Large intestine (tissue), 12 donors: ENCODE measurements around the gene ZRANB1. TPM values are rescaled to one million over a fixed set of nuclear protein-coding genes. Genes with fewer than 3 reads are reported as not detected.

Source experiments
- DNase-seq, 2 donors: peaks; one replicate each; pipeline versions ENCODE4 v3.0.0 to v3.0.0-alpha.2; 2013
- H3K27ac ChIP-seq: one replicate; pipeline ENCODE4 v1.5.1; 2013; ENCODE audit warnings: low read length
- H3K27me3 ChIP-seq: 2 replicates; pipeline ENCODE4 v1.6.1; 2013; ENCODE audit warnings: low read length; ENCODE audit not compliant: control insufficient read depth, insufficient read depth
- H3K36me3 ChIP-seq: 2 replicates; pipeline ENCODE4 v1.6.1; 2013; ENCODE audit warnings: low read length; ENCODE audit not compliant: control insufficient read depth, insufficient read depth
- H3K4me1 ChIP-seq: one replicate; pipeline ENCODE4 v1.6.1; 2013; ENCODE audit warnings: low read length; ENCODE audit not compliant: control insufficient read depth, insufficient read depth
- H3K4me3 ChIP-seq: one replicate; pipeline ENCODE4 v1.5.1; 2013; ENCODE audit warnings: low read length
- H3K9me3 ChIP-seq: one replicate; pipeline ENCODE4 v1.6.1; 2013; ENCODE audit warnings: mild to moderate bottlenecking, low read depth, low read length, moderate library complexity; ENCODE audit not compliant: control insufficient read depth
- WGBS: methylation state at CpG from one replicate; pipeline ENCODE4 v1.1.5; 2013; ENCODE audit warnings: low lambda C conversion rate; ENCODE audit not compliant: insufficient coverage; 5-methylcytosine and 5-hydroxymethylcytosine counted together
- long read RNA-seq, 11 donors: transcript quantifications; one replicate each; lab custom pipeline, GENCODE V29; 2026
- polyA plus RNA-seq: library from polyadenylated mRNA; unstranded; fragments of 120-200 nt; gene quantifications from one replicate; pipeline ENCODE4 v1.2.1, GENCODE V29; 2013

ZRANB1 gene
- polyA plus RNA-seq: 17.4 TPM
- long read RNA-seq, donor 1, full-length matches to known transcripts: 2 of 2 reads
- long read RNA-seq, donor 1, partial matches to known transcripts: 0 of 2 reads
- long read RNA-seq, donor 1, other reads (novel, unspliced or antisense): 0 of 2 reads
- long read RNA-seq, donor 2, full-length matches to known transcripts: 9 of 52 reads
- long read RNA-seq, donor 2, partial matches to known transcripts: 28 of 52 reads
- long read RNA-seq, donor 2, other reads (novel, unspliced or antisense): 15 of 52 reads
- long read RNA-seq, donor 3: 0 reads
- long read RNA-seq, donor 4: 0 reads
- long read RNA-seq, donor 5, full-length matches to known transcripts: 1 of 1 reads
- long read RNA-seq, donor 5, partial matches to known transcripts: 0 of 1 reads
- long read RNA-seq, donor 5, other reads (novel, unspliced or antisense): 0 of 1 reads
- long read RNA-seq, donor 6, full-length matches to known transcripts: 3 of 47 reads
- long read RNA-seq, donor 6, partial matches to known transcripts: 44 of 47 reads
- long read RNA-seq, donor 6, other reads (novel, unspliced or antisense): 0 of 47 reads
- long read RNA-seq, donor 7, partial matches to known transcripts: 10 of 10 reads
- long read RNA-seq, donor 7, other reads (novel, unspliced or antisense): 0 of 10 reads
- long read RNA-seq, donor 8, full-length matches to known transcripts: 3 of 8 reads
- long read RNA-seq, donor 8, partial matches to known transcripts: 5 of 8 reads
- long read RNA-seq, donor 8, other reads (novel, unspliced or antisense): 0 of 8 reads
- long read RNA-seq, donor 9, full-length matches to known transcripts: 2 of 2 reads
- long read RNA-seq, donor 9, partial matches to known transcripts: 0 of 2 reads
- long read RNA-seq, donor 9, other reads (novel, unspliced or antisense): 0 of 2 reads
- long read RNA-seq, donor 10, full-length matches to known transcripts: 1 of 1 reads
- long read RNA-seq, donor 10, partial matches to known transcripts: 0 of 1 reads
- long read RNA-seq, donor 10, other reads (novel, unspliced or antisense): 0 of 1 reads
- long read RNA-seq, donor 11, full-length matches to known transcripts: 1 of 6 reads
- long read RNA-seq, donor 11, partial matches to known transcripts: 5 of 6 reads
- long read RNA-seq, donor 11, other reads (novel, unspliced or antisense): 0 of 6 reads

DNA sequence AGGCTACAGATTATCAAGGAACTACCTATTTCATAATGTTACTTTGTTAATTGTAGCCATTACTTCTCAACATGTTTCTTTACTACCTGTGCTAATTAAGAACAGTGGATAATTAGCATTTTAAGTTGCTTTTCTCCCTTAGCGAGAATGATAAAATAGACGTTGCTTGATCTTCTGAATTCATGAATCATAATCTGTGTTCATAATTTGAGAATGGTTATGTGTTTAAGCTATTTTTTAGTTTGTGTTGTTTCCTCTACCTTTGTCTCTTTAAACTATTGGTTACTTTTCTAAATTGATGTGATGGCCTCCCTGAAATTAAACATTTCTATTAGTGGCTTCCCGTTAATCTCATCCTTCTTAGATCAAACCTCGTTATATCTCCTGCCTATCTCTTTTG lies at the start of gene ZRANB1:
ZRANB1 (plus strand) TSS at position 301 of the 400 bp plus-strand sequence. CDS start 371 bp downstream, outside the sequence.
- H3K27me3 ChIP-seq: no peaks in the 10 kb centered on the region
- peaks cover 12% of the 10 kb centered on the region for H3K36me3 ChIP-seq
- no peaks in the 10 kb centered on the region for H3K9me3 ChIP-seq
- no peak for DNase-seq
- H3K4me1 ChIP-seq: no peaks in the 10 kb centered on the region
- H3K27ac ChIP-seq: no peak within 1 kb of the TSS
- no peak within 1 kb of the TSS for H3K4me3 ChIP-seq
- 58% methylated on average over 1 of the region's 4 CpGs for WGBS

DNA sequence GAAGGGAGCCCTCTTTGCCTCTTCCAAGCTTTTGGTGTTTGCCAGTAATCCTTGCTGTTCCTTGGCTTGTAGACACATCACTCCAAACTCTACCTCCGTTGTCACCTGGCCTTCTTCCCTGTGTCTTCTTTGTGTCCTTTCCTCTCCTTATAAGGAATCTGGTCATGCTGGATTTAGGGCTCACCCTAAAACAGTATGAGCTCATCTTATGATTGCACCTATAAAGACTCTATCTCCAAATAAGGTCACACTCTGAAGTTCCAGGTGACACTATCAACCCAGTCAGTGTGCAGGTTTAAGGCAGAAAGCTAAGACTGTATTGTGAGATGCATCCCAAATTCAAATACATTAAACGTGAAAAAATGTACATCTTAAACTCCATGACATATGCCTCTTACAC lies 49.0 kb upstream of the ZRANB1 start:
- no peak overlapping the region for H3K4me3 ChIP-seq
- H3K4me1 ChIP-seq: no peaks in the 10 kb centered on the region
- no peak for DNase-seq
- H3K27ac ChIP-seq: no peak overlapping the region
- no peaks in the 10 kb centered on the region for H3K9me3 ChIP-seq
- 80% methylated on average over 1 of the region's 2 CpGs for whole genome bisulfite sequencing
- no peaks in the 10 kb centered on the region for H3K36me3 ChIP-seq
- H3K27me3 ChIP-seq: no peaks in the 10 kb centered on the region

DNA sequence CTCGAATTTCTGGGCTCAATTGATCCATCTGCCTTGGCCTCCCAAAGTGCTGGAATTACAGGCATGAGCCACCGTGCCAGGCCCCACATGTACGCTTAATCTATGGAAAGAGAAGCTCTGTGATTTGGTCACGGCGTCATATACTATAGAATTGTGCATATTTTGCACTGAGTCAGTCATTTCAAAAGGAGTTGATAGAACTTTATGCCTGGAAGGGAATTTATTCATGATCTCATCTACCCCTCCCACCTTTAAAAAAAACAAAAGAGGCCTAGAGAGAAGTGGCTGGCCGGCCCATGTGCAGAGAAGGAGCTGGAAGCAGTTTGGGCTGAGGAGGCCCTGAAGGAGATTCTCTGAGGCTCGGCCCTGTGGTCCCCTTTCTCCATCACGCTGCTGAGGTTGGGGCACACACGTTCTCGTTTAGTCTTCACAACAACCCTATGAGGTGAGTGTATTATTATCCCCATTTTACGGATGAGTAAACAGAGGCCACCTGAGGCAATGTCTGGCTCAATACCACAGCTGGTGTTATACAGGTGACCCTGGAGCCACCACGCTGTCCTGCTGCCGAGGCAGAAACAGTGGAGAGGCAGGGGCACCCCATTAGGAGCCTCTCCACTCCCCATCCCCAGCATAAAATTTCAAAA lies 47.2 kb upstream of the ZRANB1 start:
- no CpG with 5 or more reads among the region's 13 CpGs for WGBS
- no peak for DNase-seq

DNA sequence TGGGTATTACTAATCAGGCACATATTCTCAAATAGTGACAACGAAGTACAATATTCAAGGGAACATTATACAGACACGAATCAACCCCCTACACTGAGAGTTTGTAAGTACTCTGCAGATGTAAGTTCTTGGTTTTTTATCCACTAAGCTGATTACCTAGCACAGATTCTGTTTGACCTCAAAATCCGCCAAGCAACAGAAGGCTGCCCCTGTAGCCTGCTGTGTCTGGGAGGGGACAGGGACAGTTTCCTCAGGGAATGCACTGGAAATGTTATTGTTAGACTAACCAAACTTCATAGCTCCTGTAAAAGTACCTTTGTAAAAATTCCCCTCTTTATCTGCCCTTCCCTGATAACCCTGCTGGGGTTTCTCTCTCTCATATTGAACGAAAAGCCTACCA lies 45.2 kb upstream of the ZRANB1 start:
- WGBS: 60% methylated on average over 1 of the region's 4 CpGs
- Histone ChIP-seq H3K36me3 (no peaks in the 10 kb centered on the region), H3K9me3 (no peaks in the 10 kb centered on the region), H3K4me3 (no peak overlapping the region), H3K4me1 (no peaks in the 10 kb centered on the region), H3K27me3 (no peaks in the 10 kb centered on the region), H3K27ac (no peak overlapping the region)
- DNase-seq: no peak

More for the DNA sequence above, 47.2 kb upstream of the ZRANB1 start:
- H3K4me3 ChIP-seq: no peak overlapping the region
- H3K27me3 ChIP-seq: no peaks in the 10 kb centered on the region
- no peaks in the 10 kb centered on the region for H3K36me3 ChIP-seq
- no peak overlapping the region for H3K27ac ChIP-seq
- no peaks in the 10 kb centered on the region for H3K9me3 ChIP-seq
- H3K4me1 ChIP-seq: no peaks in the 10 kb centered on the region

DNA sequence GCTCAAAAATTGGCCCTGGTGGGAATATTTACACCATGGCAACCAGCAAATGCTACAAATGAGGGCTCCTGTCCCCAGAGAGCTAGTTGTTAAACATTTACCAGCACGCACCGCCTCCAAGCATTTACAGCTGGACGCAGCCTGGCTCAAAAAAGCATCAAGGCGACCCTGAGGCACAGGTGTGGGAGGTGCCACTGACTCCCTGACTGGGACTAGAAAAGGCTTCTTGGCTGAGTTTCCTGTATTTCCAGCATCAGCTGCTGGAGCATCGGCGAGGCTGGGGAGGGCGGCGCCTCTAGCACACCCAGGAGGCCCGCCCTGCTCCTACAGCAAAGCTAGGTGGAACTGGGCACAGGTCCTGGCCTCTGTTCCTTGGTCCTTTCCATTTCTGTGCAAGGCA lies 43.5 kb upstream of the ZRANB1 start:
- Histone ChIP-seq H3K4me1 (no peaks in the 10 kb centered on the region), H3K36me3 (no peaks in the 10 kb centered on the region), H3K27ac (no peak overlapping the region), H3K9me3 (no peaks in the 10 kb centered on the region), H3K27me3 (no peaks in the 10 kb centered on the region), H3K4me3 (no peak overlapping the region)
- peak; percentile 33 to 52 for DNase-seq
- WGBS: no CpG with 5 or more reads among the region's 9 CpGs

DNA sequence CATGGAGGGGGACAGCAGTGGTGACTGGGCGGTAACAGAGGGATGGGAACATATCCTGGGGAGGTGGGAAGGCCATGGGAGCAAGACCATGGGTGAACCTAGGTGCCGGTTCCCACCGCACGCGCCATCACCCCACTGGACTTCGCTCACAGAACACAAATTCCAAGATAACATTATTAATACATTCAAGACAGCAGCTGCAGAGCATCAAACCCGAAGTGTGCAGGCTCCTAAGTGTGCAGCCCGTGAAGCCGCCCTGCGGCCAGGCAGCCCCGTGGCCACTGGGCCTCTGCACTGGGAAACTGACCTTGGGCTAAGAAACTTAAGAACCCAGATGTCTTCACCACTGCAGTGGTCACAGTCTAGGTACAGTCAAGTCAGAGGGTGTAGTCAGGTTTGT lies 42.8 kb upstream of the ZRANB1 start:
- no peaks in the 10 kb centered on the region for H3K36me3 ChIP-seq
- H3K27me3 ChIP-seq: no peaks in the 10 kb centered on the region
- no peak overlapping the region for H3K4me3 ChIP-seq
- no peak overlapping the region for H3K27ac ChIP-seq
- H3K9me3 ChIP-seq: no peaks in the 10 kb centered on the region
- no CpG with 5 or more reads among the region's 11 CpGs for WGBS
- H3K4me1 ChIP-seq: no peaks in the 10 kb centered on the region
- no peak for DNase-seq

DNA sequence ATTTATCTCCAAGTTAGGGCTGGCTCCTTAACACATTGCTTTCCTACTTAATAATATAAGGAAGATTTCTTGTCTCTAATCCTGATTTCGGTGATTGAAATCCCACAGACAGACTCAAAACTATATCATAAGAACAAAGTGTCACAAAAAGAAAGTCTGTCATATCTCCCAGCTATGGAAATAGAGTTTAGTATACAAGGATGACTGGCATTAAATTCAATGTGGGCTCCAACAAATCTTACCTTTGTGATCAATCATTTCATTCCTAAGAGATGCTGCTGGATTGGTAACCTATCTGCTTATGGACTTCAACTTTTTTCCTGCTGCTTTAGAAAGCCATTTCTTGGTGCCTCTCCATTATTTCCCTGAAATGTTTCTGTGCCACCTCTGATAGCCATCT lies 39.5 kb upstream of the ZRANB1 start:
- WGBS: no CpG with 5 or more reads among the region's 1 CpG
- H3K4me1 ChIP-seq: no peaks in the 10 kb centered on the region
- no peak overlapping the region for H3K27ac ChIP-seq
- no peaks in the 10 kb centered on the region for H3K36me3 ChIP-seq
- DNase-seq: no peak
- no peak overlapping the region for H3K4me3 ChIP-seq
- H3K9me3 ChIP-seq: no peaks in the 10 kb centered on the region
- H3K27me3 ChIP-seq: no peaks in the 10 kb centered on the region

DNA sequence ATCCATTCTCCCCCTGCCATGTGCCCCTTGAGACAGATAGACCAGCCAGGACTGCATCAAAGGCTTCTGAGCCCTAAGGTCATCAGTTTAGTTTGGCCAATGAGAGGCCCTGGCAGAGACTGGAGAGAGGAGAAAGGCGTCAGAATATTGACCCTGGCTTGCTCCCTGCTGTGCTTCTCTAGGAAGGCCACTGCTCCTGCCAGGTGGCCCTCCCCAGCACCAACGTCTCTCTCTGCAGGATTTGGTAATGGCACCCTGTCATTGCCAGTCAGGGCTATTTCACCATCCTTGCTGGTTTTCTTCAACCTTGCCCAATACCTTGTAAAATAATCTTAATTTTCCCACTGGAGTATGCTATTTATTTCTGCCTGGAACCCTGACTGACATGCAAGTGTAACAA lies 38.8 kb upstream of the ZRANB1 start:
- DNase-seq: no peak
- Histone ChIP-seq H3K36me3 (no peaks in the 10 kb centered on the region), H3K4me1 (no peaks in the 10 kb centered on the region), H3K4me3 (no peak overlapping the region), H3K27me3 (no peaks in the 10 kb centered on the region), H3K9me3 (no peaks in the 10 kb centered on the region), H3K27ac (no peak overlapping the region)
- WGBS: no CpG with 5 or more reads among the region's 2 CpGs

DNA sequence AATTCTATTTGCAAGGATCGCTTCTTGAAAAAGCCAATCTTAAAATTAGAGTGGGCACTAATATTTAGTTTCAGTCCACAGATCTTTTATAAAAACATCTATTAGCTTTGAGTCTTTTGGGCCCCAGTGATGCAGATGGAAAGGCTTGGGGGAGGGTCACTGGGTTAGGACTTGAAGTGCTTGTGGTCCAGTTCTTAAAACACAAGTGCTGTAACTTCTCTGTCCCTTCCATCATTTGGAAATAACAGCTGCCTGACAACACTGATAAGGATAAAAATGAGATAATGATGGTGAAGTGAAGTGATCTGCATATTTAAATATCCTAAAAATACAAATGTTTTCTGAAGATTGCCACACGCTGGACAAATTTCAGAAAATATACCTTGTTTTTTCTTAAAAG lies 37.1 kb upstream of the ZRANB1 start:
- Histone ChIP-seq H3K36me3 (no peaks in the 10 kb centered on the region), H3K27me3 (no peaks in the 10 kb centered on the region)
- 80% methylated on average over 1 of the region's 2 CpGs for WGBS

DNA sequence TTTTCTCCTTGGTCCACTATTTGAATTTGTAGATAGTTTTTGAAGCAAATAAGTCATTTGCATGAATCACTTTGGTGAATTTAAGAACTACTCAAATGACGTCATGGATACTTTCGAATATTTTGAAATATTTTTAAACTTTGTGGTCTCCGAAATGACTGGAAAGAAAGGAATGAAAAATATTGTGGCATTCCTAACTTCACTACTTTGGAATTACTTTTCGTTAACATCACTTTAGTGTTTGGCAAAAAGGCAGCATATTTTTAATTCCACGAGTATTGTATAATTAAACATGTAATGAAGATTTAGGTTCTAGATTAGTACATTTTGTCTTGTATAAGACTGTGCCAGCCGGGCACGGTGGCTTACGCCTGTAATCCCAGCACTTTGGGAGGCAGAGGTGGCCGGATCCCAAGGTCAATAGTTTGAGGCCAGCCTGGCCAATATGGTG lies 35.3 kb upstream of the ZRANB1 start:
- DNase-seq: no peak
- no peak overlapping the region for H3K4me3 ChIP-seq
- H3K4me1 ChIP-seq: peaks cover 5% of the 10 kb centered on the region
- no peaks in the 10 kb centered on the region for H3K9me3 ChIP-seq
- WGBS: 97% methylated on average over 4 of the region's 9 CpGs
- H3K27ac ChIP-seq: no peak overlapping the region
- H3K36me3 ChIP-seq: no peaks in the 10 kb centered on the region
- no peaks in the 10 kb centered on the region for H3K27me3 ChIP-seq

More for the DNA sequence above, 37.1 kb upstream of the ZRANB1 start:
- H3K9me3 ChIP-seq: no peaks in the 10 kb centered on the region
- DNase-seq: no peak
- H3K4me1 ChIP-seq: peaks cover 5% of the 10 kb centered on the region
- no peak overlapping the region for H3K4me3 ChIP-seq
- H3K27ac ChIP-seq: no peak overlapping the region
